Right kidney (tissue), 1 donor: ENCODE data around the gene PIGN.
"Not testable (repeated sequence)": the region's sequence is repeated elsewhere in the genome, so short reads cannot be mapped to it uniquely, and the experiment has no call there.

ENCODE experiments used
- DNase-seq: peaks from one replicate; pipeline ENCODE4 v3.0.0-alpha.2; 2016

Gene PIGN

GRCh38 chr18:62061821-62062478 lies 124.9 kb downstream of the PIGN start:
- peak; percentile 17 for DNase-seq

GRCh38 chr18:62060820-62061219 lies 126.0 kb downstream of the PIGN start:
- DNase-seq, result no peak

- no peak for DNase-seq
Observed at GRCh38 chr18:62054929-62055498, 131.8 kb downstream of the PIGN start.

DNA sequence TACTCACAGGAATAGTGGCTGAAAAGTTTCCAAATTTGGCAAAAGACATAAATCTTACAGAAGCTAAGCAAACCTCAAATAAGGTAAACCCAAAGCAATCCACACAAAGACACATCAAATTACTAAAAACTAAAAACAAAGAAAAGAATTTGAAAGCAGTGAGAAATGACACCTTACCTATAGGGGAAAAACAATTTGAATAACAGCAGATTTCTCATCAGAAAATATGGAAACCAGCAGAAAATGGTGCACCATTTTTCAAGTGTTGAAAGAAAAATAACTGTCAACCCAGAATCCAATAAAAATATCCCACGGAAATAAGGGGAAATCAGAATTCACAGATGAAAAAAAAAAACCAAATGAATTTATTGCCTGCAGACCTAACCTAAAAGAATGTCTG lies 138.6 kb downstream of the PIGN start:
- DNase-seq, result no peak

DNA sequence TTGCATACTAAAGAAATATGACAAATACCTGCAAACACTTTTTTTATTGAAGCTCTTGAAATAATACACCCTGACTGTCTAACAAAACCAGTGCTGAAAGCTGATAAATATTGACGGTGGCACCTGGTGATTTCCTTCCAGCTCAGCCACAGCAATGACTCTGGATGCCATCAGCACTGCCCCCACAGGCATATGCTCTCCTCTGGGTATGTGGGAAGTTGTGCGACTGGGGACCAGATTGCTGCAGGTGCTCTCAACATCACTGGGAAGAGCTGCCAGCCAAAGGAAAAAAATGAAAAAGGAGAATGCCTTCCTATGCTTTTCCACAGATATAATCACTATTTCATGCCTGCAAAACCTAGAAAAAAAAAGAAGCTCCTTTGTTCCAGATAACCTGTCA lies 141.5 kb downstream of the PIGN start:
- DNase-seq, result no peak

DNA sequence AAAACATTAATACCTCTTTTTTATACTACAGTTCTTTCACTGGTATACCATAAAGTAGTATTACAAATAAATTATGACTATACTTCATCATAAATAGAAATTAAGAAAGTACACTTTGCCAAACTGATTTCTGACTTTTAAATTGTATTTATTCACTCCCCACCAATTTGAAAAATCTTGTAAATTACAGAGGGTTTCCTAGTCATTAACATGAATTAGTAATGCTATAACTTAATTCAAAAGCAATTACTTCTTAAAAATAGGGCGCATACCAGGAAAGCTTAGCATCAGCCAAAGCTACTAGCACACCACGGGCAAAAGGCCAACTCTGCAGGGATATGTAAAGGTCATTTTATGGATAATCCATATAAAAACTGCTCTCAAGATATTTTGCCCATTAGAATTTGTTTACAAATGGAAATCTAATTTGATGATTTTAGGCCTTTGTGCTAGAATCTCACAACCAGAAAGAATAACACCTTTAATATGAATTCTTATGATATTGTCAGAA lies 142.3 kb downstream of the PIGN start:
- no peak for DNase-seq

- no peak for DNase-seq
Observed at GRCh38 chr18:62037989-62038778, 148.7 kb downstream of the PIGN start.

GRCh38 chr18:62037012-62037742 lies 149.7 kb downstream of the PIGN start:
- DNase-seq, result no peak

GRCh38 chr18:62034286-62034685 lies 152.6 kb downstream of the PIGN start:
- DNase-seq, result not testable (repeated sequence)

- no peak for DNase-seq
Observed at GRCh38 chr18:62033756-62034155, 153.1 kb downstream of the PIGN start.

- no peak for DNase-seq
Observed at GRCh38 chr18:62033207-62033606, 153.6 kb downstream of the PIGN start.

DNA sequence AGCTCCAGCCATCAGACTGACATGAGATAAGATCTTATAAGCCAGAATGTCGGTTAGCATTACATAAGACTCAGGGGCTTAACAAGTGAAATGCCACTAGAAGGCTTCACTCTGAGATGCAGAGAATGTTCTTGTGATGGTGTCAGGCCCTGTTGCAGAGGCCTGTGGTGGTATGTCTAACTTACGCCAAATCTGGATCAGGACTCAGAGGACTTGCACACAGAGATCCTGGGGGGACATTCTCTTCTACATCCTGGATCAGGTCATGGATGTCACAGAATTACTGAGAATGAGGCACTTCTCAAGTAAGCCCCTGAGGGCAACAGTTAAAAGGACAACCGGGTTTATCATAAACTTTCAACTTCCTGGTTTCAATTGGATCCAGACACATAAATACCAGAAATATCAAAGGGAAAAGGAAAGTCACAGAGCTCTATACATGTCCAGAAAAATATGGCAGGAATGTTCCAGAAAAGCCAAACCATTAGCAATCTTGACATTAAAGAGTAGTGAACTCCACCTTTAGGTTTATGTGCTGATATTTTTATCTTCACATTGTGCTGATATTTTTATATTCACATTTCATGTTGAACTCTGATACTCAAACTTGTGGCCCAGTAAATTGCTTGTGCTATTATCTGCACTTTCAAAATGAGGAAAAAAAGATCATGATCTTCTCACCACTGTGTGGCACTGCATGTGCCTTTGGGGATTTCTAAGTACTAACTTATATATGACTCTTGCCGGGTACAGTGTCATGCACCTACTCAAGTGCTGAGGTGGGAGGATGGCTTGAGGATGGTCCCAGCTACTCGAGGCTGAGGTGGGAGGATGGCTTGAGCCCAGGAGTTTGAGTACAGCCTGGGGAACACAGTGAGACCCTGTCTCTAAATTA lies 156.5 kb downstream of the PIGN start:
- no peak for DNase-seq

GRCh38 chr18:62028715-62029114 lies 158.1 kb downstream of the PIGN start:
- no peak for DNase-seq

DNA sequence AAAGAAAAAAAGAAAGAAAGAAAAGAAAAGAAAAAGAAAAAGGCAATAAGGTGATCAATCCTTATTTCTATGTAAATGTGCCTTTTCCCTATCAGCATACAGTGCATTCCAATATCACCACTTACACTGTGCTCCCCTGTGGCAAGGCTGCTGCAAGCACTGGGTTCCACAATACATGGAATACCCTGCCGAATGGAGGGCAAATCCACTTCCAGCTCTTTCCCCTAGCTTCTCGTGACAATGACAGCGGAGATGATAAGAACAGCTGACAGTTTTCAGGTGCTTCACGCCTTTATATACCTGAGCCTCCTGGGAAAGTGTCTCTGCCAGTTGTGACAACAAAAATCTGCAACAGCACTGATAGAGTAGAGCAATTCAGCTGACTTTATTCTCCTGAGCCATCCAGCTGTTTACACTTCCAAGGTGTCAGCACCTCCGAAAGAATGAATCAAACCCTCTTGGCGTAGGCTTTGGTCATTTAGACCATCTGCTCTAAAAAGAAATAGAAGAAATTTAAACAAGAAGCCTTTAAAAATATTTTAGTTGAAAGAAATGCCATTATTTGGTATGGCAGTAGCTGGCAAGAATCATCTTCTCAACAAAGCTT lies 158.8 kb downstream of the PIGN start:
- DNase-seq, result no peak

DNA sequence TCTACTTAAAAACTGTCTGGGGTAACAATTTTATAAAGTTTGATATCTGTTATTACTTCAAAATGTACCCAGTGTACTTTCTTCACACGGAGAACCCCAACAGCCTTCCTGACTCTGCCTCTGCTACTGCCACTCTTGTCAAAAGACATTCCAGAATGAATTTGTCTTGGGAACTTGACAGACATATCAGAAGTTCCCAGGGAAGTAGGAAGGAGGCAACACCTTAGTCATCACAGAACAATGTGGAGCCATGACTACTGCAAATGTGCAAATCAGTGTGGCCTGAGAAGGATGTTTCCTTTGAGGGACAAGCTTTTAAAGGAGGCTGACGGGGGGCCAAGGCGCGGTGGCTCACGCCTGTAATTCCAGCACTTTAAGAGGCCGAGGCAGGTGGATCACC lies 160.3 kb downstream of the PIGN start:
- DNase-seq, result no peak

GRCh38 chr18:62024983-62025382 lies 161.9 kb downstream of the PIGN start:
- DNase-seq, result no peak

DNA sequence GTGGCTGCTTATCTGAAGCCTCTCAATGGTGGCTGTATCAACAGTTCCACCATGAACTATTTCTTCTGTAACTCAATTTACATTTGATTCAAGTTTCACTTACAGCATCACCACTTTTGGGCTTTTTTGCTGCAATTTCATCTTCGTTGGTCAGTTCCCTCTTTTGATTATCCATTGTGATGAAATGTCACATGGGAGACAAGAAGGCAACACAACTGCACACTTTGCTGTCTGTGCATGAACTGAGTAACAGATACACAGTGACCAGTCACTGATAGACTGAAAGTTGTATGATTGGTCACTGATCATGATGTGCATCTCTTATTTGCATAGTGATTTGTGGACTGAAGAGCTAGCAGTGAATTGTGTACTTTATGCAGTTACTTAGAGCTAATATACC lies 163.3 kb downstream of the PIGN start:
- no peak for DNase-seq

GRCh38 chr18:62018759-62019041 lies 168.2 kb downstream of the PIGN start:
- peak; percentile 10 for DNase-seq

DNA sequence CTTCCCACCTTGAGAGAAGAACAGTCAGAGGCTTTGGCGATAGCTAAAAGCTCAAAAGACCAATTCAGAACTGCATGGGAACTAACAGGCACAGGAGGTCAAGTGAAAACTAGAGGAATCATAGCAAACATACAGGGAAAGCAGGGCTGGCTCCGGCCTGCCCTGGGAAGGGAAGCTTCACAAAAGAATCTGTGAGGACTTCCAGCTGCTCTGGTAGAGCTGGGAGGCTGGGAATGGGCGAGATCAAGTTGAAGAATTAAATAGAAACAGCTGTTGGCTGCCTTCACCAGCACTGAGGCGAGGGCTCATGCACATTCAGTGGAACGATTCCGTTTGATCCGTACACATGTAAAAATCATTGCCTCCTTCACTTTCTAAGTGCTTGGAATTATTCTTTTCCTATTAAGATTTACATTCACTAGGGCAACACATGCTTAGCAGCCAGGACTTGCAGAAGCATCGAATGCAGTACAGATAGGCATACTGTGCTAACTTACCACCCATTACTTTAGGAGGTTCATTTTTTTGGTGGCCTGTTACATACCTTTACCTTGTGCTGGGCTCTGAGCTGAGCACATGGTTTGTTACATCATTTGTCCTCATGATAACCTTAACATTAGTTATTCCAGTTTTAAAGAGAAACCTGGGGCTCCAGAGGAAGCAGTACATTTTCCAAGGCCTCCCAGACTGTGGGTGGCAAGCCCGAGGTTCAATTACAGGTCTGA lies 168.7 kb downstream of the PIGN start:
- peak; percentile 51 for DNase-seq

DNA sequence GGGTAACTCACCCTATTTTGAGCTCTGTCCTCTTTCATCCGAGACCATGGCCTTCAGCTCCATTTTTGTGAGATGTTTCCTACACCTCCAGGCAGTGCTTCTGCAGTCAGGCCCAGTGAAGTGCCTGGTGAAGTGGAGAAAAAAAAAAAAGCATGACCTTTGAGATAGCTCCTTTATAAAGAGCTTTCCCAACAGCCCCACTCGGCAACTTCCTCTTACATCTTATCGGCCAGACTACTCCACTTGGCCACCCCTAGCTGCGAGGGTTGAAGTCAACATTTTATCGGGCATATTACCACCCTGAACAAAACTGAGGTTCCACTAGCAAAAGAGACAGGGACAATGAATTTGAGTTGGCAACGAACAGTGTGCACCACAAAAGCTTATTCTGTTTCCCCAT lies 169.2 kb downstream of the PIGN start:
- no peak for DNase-seq

DNA sequence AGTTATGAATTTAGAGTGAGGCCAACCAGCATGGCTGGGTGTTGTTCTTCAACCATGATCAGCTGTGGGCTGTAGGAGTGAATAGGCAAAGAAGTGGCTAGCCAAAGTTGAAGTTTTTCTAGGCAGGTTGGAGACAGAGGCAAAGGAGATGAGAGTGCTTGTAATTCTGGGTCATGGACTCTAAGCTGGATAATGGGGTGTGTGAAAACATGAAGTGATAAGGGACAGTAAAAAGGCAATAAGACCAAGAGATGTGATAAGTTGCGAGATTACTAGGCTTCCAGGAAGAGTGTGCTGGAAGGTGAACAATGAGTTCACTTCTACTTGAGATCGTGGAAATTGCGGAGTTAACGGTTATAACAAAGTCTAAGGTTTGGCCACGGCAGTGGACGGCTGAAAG lies 175.4 kb downstream of the PIGN start:
- DNase-seq, result no peak
